Fibroblast of lung (primary cell): ENCODE measurements around the gene SCAMP3. TPM values are rescaled to one million over a fixed set of nuclear protein-coding genes. Genes with fewer than 3 reads are reported as not detected.
"Not testable (repeated sequence)": the region's sequence is repeated elsewhere in the genome, so short reads cannot be mapped to it uniquely, and the experiment has no call there.

ENCODE experiments used
- DNase-seq, 2 donors: peaks; one replicate each; pipeline versions ENCODE4 v3.0.0 to v3.0.0-alpha.2; 2010; ENCODE audit warnings: low read depth in 2 of 2
- H2AFZ ChIP-seq: 2 replicates; pipeline ENCODE4 v1.5.1; 2012; ENCODE audit warnings: low read length, control low read depth, inconsistent platforms
- H3K27ac ChIP-seq: 2 replicates; pipeline ENCODE4 v1.5.1; 2011; ENCODE audit warnings: low read length, control low read depth; ENCODE audit not compliant: insufficient read depth
- H3K27me3 ChIP-seq: 2 replicates; pipeline ENCODE4 v1.5.1; 2011; ENCODE audit warnings: mild to moderate bottlenecking, low read length; ENCODE audit not compliant: control insufficient read depth, insufficient read depth
- H3K36me3 ChIP-seq: 2 replicates; pipeline ENCODE4 v1.5.1; 2011; ENCODE audit warnings: low read length; ENCODE audit not compliant: control insufficient read depth, insufficient read depth
- H3K4me1 ChIP-seq: 2 replicates; pipeline ENCODE4 v1.5.1; 2011; ENCODE audit warnings: low read length; ENCODE audit not compliant: control insufficient read depth, insufficient read depth; ENCODE audit errors: extremely low read depth
- H3K4me2 ChIP-seq: 2 replicates; pipeline ENCODE4 v1.5.1; 2011; ENCODE audit warnings: low read length, control low read depth; ENCODE audit not compliant: insufficient read depth; ENCODE audit errors: extremely low read depth
- H3K4me3 ChIP-seq, 4 experiments: fragments of 200-600 bp in 1 of 4; sonication (generic) in 1 of 4; replicated peaks in 1 of 4; 2 replicates each; pipeline ENCODE4 v1.5.1; 2011 to 2016; ENCODE audit warnings: low read length in 4 of 4, low read depth in 3 of 4, mild to moderate bottlenecking in 3 of 4, control low read depth in 2 of 4, inconsistent platforms in 1 of 4, mixed read lengths in 1 of 4; ENCODE audit not compliant: insufficient read depth in 1 of 4; ENCODE audit errors: control extremely low read depth in 1 of 4
- H3K79me2 ChIP-seq: 2 replicates; pipeline ENCODE4 v1.5.1; 2012; ENCODE audit warnings: mild to moderate bottlenecking, low read length, inconsistent platforms; ENCODE audit not compliant: control insufficient read depth, insufficient read depth
- H3K9ac ChIP-seq: 2 replicates; pipeline ENCODE4 v1.5.1; 2011; ENCODE audit warnings: mild to moderate bottlenecking, low read length, control low read depth; ENCODE audit not compliant: insufficient read depth
- H3K9me3 ChIP-seq: 2 replicates; pipeline ENCODE4 v1.5.1; 2012; ENCODE audit warnings: low read depth, low read length; ENCODE audit not compliant: control insufficient read depth, insufficient read depth
- H4K20me1 ChIP-seq: 2 replicates; pipeline ENCODE4 v1.5.1; 2011; ENCODE audit warnings: low read length; ENCODE audit not compliant: control insufficient read depth, insufficient read depth; ENCODE audit errors: extremely low read depth
- EZH2 ChIP-seq: IDR thresholded peaks from 2 replicates; pipeline ENCODE4 v1.5.1; 2012; ENCODE audit warnings: low read length, control low read depth, mild to moderate bottlenecking; ENCODE audit errors: missing control alignments
- polyA plus RNA-seq, 2 donors: library from polyadenylated mRNA; depleted of rRNA in 1 of 2; stranded (reverse) in 1 of 2; unstranded in 1 of 2; fragments of >200 nt; gene quantifications; 2 replicates each; pipeline ENCODE4 v1.2.1, GENCODE V29; 2011 to 2012; ENCODE audit warnings: missing spikeins in 1 of 2
- total RNA-seq: library from RNA; depleted of rRNA; stranded (reverse); fragments of >200 nt; gene quantifications from 2 replicates; pipeline ENCODE4 v1.2.1, GENCODE V29; 2014
- TF ChIP-seq, protein P1 (sequence below), 2 donors: IDR thresholded peaks in 1 of 2; conservative IDR thresholded peaks in 1 of 2; 1 replicate in 1 of 2; 2 replicates in 1 of 2; pipeline ENCODE4 v1.5.1; 2011 to 2012; ENCODE audit warnings: low read length in 2 of 2, control low read depth in 1 of 2, inconsistent platforms in 1 of 2, low read depth in 1 of 2, mild to moderate bottlenecking in 1 of 2

SCAMP3 gene
- total and polyA plus RNA-seq, 2 donors (not counting 1 experiment from before 2014, with no cell fraction given), result 33.2 to 106 TPM

GRCh38 chr1:155218854-155219591 lies 43.1 kb downstream of the SCAMP3 start:
- Histone ChIP-seq H3K27me3 (no peaks in the 10 kb centered on the region), H3K36me3 (no peaks in the 10 kb centered on the region), H3K4me3 (peak overlapping the region in 1 of 4 experiments; percentile 43), H4K20me1 (no peaks in the 10 kb centered on the region), H3K4me1 (peaks cover 1% of the 10 kb centered on the region), H3K79me2 (no peaks in the 10 kb centered on the region), H2AFZ (peak overlapping the region; percentile 30), H3K9me3 (no peaks in the 10 kb centered on the region), H3K4me2 (no peak overlapping the region), H3K27ac (no peak overlapping the region), H3K9ac (no peak overlapping the region)
- peak; percentile 44 to 82 for DNase-seq
- TF ChIP-seq, protein P1, sequence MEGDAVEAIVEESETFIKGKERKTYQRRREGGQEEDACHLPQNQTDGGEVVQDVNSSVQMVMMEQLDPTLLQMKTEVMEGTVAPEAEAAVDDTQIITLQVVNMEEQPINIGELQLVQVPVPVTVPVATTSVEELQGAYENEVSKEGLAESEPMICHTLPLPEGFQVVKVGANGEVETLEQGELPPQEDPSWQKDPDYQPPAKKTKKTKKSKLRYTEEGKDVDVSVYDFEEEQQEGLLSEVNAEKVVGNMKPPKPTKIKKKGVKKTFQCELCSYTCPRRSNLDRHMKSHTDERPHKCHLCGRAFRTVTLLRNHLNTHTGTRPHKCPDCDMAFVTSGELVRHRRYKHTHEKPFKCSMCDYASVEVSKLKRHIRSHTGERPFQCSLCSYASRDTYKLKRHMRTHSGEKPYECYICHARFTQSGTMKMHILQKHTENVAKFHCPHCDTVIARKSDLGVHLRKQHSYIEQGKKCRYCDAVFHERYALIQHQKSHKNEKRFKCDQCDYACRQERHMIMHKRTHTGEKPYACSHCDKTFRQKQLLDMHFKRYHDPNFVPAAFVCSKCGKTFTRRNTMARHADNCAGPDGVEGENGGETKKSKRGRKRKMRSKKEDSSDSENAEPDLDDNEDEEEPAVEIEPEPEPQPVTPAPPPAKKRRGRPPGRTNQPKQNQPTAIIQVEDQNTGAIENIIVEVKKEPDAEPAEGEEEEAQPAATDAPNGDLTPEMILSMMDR (conservative IDR thresholded peaks at IDR 0.05 in 1 of 2, IDR thresholded peaks at IDR 0.05 in 1 of 2; ENCODE audit: low read depth in 1 of 2, low read length in 2 of 2), result no peak
- TF ChIP-seq EZH2, result no peak

DNA sequence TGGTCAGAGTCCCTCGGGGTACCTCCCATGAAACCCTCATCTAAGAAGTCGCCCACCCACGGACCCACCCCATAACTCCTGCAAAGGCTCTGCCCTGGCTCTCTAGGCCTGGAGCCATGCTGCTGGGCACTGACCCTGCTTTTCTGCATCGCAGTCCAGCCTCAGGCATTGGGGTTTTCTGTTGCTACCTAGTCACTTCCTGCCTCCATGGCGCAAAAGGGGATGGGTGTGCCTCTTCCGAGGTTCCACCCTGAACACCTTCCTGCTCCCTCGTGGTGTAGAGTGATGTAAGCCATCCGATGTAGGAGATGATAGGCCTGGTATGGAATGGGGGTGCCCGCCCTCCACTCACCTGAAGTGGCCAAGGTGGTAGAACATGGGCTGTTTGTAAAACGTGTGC lies 47.5 kb downstream of the SCAMP3 start:
- H2AFZ ChIP-seq, DNase-seq, H3K9me3 ChIP-seq, H4K20me1 ChIP-seq, H3K4me3 ChIP-seq, H3K4me2 ChIP-seq, H3K9ac ChIP-seq, H3K79me2 ChIP-seq, H3K36me3 ChIP-seq, H3K27ac ChIP-seq, H3K27me3 ChIP-seq, H3K4me1 ChIP-seq: not testable (repeated sequence)

DNA sequence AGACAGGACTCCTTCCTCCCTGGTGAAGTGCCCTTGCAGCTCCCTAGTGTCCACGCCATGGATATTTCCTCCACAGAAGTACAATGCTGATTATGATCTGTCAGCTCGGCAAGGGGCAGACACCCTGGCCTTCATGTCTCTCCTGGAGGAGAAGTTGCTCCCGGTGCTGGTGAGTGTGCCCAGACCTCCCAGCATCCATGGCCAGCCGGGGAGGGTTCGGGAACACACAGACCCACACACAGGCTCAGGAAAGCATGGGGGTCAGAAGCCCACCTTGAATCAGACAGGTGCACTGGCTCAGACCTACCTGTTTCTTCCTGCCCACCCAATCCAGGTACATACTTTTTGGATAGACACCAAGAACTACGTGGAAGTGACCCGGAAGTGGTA lies 50.1 kb downstream of the SCAMP3 start:
- not testable (repeated sequence) for H3K36me3 ChIP-seq, DNase-seq, H3K9me3 ChIP-seq, H3K79me2 ChIP-seq, H3K27ac ChIP-seq, H3K4me2 ChIP-seq, H4K20me1 ChIP-seq, H3K4me3 ChIP-seq, H3K27me3 ChIP-seq, H2AFZ ChIP-seq, H3K9ac ChIP-seq
- peaks cover 11% of the 10 kb centered on the region for H3K4me1 ChIP-seq

DNA sequence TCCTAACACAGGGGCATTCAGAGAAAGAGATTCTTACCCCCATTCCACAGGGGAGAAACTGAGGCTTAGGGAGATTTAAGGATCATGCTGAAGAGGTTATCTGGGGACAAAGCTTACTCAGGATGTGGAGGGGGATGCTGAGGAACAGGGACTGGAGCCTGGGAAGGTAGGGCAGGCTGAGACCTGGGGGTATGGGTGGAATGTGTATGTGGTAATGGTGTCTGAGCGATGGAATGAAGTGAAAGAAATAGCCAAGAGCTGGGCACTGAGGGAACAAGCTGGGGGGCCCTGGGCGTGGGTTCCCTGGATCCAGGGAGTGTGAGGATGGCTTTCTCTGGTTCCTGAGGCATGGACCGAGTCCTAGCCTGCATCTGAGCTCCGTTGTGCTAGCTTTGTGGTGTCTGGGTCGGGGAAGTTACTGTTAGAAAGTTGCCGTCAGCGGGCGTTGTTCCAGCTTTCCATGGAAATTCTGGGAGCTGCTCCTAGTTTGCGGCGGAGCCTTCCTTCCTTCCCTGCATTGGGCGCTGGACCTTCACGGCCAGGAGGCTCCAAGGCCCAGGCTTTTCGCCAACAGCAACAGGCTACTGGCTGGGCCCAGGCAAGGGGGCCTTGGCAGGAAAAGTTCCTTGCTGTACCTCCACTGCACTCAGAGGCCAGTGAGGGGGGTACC lies 50.6 kb downstream of the SCAMP3 start:
- not testable (repeated sequence) for H3K4me2 ChIP-seq, H3K9ac ChIP-seq, H3K9me3 ChIP-seq, H3K36me3 ChIP-seq, H3K4me3 ChIP-seq, H3K27me3 ChIP-seq, H3K79me2 ChIP-seq, H2AFZ ChIP-seq, H3K27ac ChIP-seq, H4K20me1 ChIP-seq
- peaks cover 15% of the 10 kb centered on the region for H3K4me1 ChIP-seq
- DNase-seq, result peak in 1 of 2 donors; percentile 68
